B cell (primary cell): ENCODE data around the gene ATP8A2. TPM values are rescaled to one million over a fixed set of nuclear protein-coding genes. Genes with fewer than 3 reads are reported as not detected.

Source experiments
- ATAC-seq: fragments of 200-7000 bp; cut with Tn5 transposase; one replicate; pipeline ENCODE4 v1.10.0; 2021; ENCODE audit warnings: low read depth, mild to moderate bottlenecking, moderate number of reproducible peaks, moderate library complexity
- CTCF ChIA-PET: fragments of 350-600 bp; sonication (Branson Sonifier 250); formaldehyde crosslinking; loops from one replicate; lab custom pipeline; 2021; ENCODE audit warnings: antibody characterized with exemption, inconsistent platforms; lab: Charles Lee
- POLR2A ChIA-PET: fragments of 350-600 bp; sonication (Branson Sonifier 250); formaldehyde crosslinking; loops from one replicate; lab custom pipeline; 2021; ENCODE audit warnings: antibody characterized with exemption; lab: Charles Lee
- DNase-seq: peaks from one replicate; pipeline ENCODE4 v3.0.0; 2013
- H2AFZ ChIP-seq: 2 replicates; pipeline ENCODE4 v1.6.1; 2012; ENCODE audit warnings: mild to moderate bottlenecking, low read depth, low read length; ENCODE audit not compliant: insufficient read depth, poor library complexity, severe bottlenecking
- H3K27ac ChIP-seq, 2 donors: 1 replicate in 1 of 2; 2 replicates in 1 of 2; pipeline ENCODE4 v1.5.1; 2012 to 2013; ENCODE audit warnings: low read length in 2 of 2, mild to moderate bottlenecking in 2 of 2, moderate library complexity in 1 of 2
- H3K27me3 ChIP-seq, 4 experiments: fragments of 200-600 bp in 1 of 4; sonication (generic) in 1 of 4; replicated peaks in 1 of 4; 1 replicate in 2 of 4; 2 replicates in 2 of 4; pipeline versions ENCODE4 v1.6.1 to v1.7.0; 2013 to 2016; ENCODE audit warnings: low read length in 3 of 4, mild to moderate bottlenecking in 2 of 4, mixed read lengths in 1 of 4, moderate library complexity in 1 of 4; ENCODE audit not compliant: insufficient read depth in 4 of 4, control insufficient read depth in 3 of 4; ENCODE audit errors: control extremely low read depth in 1 of 4
- H3K36me3 ChIP-seq, 2 experiments: replicated peaks in 1 of 2; 1 replicate in 1 of 2; 2 replicates in 1 of 2; pipeline versions ENCODE4 v1.6.1 to v1.7.1; 2013; ENCODE audit warnings: low read length in 1 of 2; ENCODE audit not compliant: insufficient read depth in 2 of 2, control insufficient read depth in 1 of 2; ENCODE audit errors: control extremely low read depth in 1 of 2, extremely low read depth in 1 of 2
- H3K4me1 ChIP-seq, 2 donors: fragments of 200-600 bp in 1 of 2; sonication (generic) in 1 of 2; 1 replicate in 1 of 2; 2 replicates in 1 of 2; pipeline versions ENCODE4 v1.5.1 to v1.6.1; 2013 to 2017; ENCODE audit warnings: low read length in 2 of 2; ENCODE audit not compliant: control insufficient read depth in 2 of 2, insufficient read depth in 2 of 2
- H3K4me2 ChIP-seq: replicated peaks from 2 replicates; pipeline ENCODE3; 2012; ENCODE audit warnings: mild to moderate bottlenecking, low read depth, low read length; ENCODE audit not compliant: poor library complexity, severe bottlenecking
- H3K4me3 ChIP-seq, 5 experiments: fragments of 200-600 bp in 1 of 5; sonication (generic) in 1 of 5; 1 replicate in 3 of 5; 2 replicates in 2 of 5; pipeline versions ENCODE4 v1.5.1 to v1.7.0; 2011 to 2016; ENCODE audit warnings: low read length in 4 of 5, mild to moderate bottlenecking in 4 of 5, low read depth in 2 of 5, control low read depth in 1 of 5, moderate library complexity in 1 of 5; ENCODE audit not compliant: insufficient read depth in 1 of 5; ENCODE audit errors: control extremely low read depth in 1 of 5, extremely low read depth in 1 of 5
- H3K79me2 ChIP-seq: fragments of 200-600 bp; sonication (generic); one replicate; pipeline ENCODE4 v1.6.0; 2016; ENCODE audit warnings: low read length; ENCODE audit not compliant: control insufficient read depth, insufficient read depth
- H3K9ac ChIP-seq: fragments of 200-600 bp; sonication (generic); 2 replicates; pipeline ENCODE4 v1.6.1; 2017; ENCODE audit warnings: mild to moderate bottlenecking, low read length, moderate library complexity
- H3K9me3 ChIP-seq, 3 donors: one replicate each; pipeline versions ENCODE4 v1.6.1 to v1.7.1; 2013; ENCODE audit warnings: low read length in 2 of 3; ENCODE audit not compliant: control insufficient read depth in 2 of 3, insufficient read depth in 1 of 3; ENCODE audit errors: control extremely low read depth in 1 of 3
- H4K20me1 ChIP-seq: 2 replicates; pipeline ENCODE4 v1.6.0; 2012; ENCODE audit warnings: mild to moderate bottlenecking, low read length; ENCODE audit not compliant: insufficient read depth, control insufficient read depth, poor library complexity, severe bottlenecking
- H3K27ac Mint-ChIP-seq: one replicate; pipeline ENCODE4 v1.8.0; 2021; ENCODE audit warnings: mixed read lengths
- H3K27me3 Mint-ChIP-seq: one replicate; pipeline ENCODE4 v1.8.0; 2021; ENCODE audit warnings: mixed read lengths
- H3K4me1 Mint-ChIP-seq: one replicate; pipeline ENCODE4 v1.8.0; 2021; ENCODE audit warnings: mixed read lengths
- H3K4me3 Mint-ChIP-seq: one replicate; pipeline ENCODE4 v1.8.0; 2021; ENCODE audit warnings: mixed read lengths
- H3K9me3 Mint-ChIP-seq: one replicate; pipeline ENCODE4 v1.8.0; 2022; ENCODE audit warnings: mixed read lengths; ENCODE audit not compliant: insufficient read depth
- EZH2 ChIP-seq: IDR thresholded peaks from 2 replicates; pipeline ENCODE4 v1.6.1; 2012; ENCODE audit warnings: borderline replicate concordance, low read depth, mild to moderate bottlenecking, moderate library complexity, low read length; ENCODE audit not compliant: insufficient read depth, poor library complexity, severe bottlenecking
- WGBS: methylation state at CpG from one replicate; pipeline ENCODE4 v1.1.5; 2013; ENCODE audit warnings: missing lambda C conversion rate; ENCODE audit not compliant: insufficient coverage; 5-methylcytosine and 5-hydroxymethylcytosine counted together
- intact Hi-C: fragments of 100-400 bp; cut with micrococcal nuclease; formaldehyde crosslinking; loops from one replicate; pipeline ENCODE4 v1.10.0; 2022
- polyA plus RNA-seq: library from polyadenylated mRNA; depleted of rRNA; stranded (reverse); fragments of >200 nt; gene quantifications from 2 replicates; pipeline ENCODE4 v1.2.3, GENCODE V29; 2012
- total RNA-seq, 2 donors: library from RNA; stranded (reverse); fragments of 120-200 nt in 1 of 2; gene quantifications; 1 replicate in 1 of 2; 2 replicates in 1 of 2; pipeline versions ENCODE4 v1.2.3 to v1.2.4, GENCODE V29; 2013 to 2022
- TF ChIP-seq, protein P1 (sequence below): fragments of 200-600 bp; IDR thresholded peaks from one replicate; pipeline ENCODE4 v1.8.0; 2022; ENCODE audit warnings: antibody characterized with exemption, mild to moderate bottlenecking

Gene ATP8A2
- total and polyA plus RNA-seq, 2 donors (not counting 1 experiment from before 2014, with no cell fraction given): not detected

DNA sequence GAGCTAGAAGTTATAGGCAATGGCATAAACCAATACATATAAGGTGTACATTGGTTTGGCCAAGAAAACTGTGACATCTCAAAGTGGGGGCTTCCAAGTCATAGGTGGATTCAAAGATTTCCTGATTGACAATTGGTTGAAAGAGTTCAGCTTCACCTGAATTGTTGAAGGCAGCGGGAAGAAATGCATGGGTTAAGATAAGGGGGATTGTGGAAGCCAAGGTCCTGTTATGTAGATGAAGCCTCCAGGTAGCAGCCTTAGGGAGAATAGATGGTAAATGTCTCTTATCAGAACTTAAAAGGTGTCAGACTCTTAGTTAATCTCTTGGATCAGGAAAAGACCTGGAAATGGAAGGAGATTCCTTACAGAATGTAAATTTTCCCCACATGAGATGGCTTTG, 26.0 kb downstream of the ATP8A2 start:
- no peak overlapping the region for H3K27ac ChIP-seq
- no peak overlapping the region for H2AFZ ChIP-seq
- no peak overlapping the region for H3K9ac ChIP-seq
- intact Hi-C loops: no loop called here
- no peaks in the 10 kb centered on the region for H3K79me2 ChIP-seq
- peaks cover 0 to 8% (median 0%) of the 10 kb centered on the region in 4 experiments for H3K27me3 ChIP-seq
- TF ChIP-seq EZH2: no peak
- TF ChIP-seq, protein P1, sequence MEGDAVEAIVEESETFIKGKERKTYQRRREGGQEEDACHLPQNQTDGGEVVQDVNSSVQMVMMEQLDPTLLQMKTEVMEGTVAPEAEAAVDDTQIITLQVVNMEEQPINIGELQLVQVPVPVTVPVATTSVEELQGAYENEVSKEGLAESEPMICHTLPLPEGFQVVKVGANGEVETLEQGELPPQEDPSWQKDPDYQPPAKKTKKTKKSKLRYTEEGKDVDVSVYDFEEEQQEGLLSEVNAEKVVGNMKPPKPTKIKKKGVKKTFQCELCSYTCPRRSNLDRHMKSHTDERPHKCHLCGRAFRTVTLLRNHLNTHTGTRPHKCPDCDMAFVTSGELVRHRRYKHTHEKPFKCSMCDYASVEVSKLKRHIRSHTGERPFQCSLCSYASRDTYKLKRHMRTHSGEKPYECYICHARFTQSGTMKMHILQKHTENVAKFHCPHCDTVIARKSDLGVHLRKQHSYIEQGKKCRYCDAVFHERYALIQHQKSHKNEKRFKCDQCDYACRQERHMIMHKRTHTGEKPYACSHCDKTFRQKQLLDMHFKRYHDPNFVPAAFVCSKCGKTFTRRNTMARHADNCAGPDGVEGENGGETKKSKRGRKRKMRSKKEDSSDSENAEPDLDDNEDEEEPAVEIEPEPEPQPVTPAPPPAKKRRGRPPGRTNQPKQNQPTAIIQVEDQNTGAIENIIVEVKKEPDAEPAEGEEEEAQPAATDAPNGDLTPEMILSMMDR: no peak
- ChIA-PET CTCF (no interaction called here), POLR2A (no interaction called here)
- no peaks in the 10 kb centered on the region for H3K4me1 Mint-ChIP-seq
- H3K4me2 ChIP-seq: no peak overlapping the region
- H3K27ac Mint-ChIP-seq: no peak overlapping the region
- peaks cover 0 to 3% (median 0%) of the 10 kb centered on the region in 3 donors for H3K9me3 ChIP-seq
- no peak overlapping the region for H3K4me3 ChIP-seq
- peaks cover 4% of the 10 kb centered on the region for H3K9me3 Mint-ChIP-seq
- no peaks in the 10 kb centered on the region for H3K36me3 ChIP-seq
- WGBS: 100% methylated on average over 1 of the region's 1 CpG
- no peaks in the 10 kb centered on the region for H4K20me1 ChIP-seq
- DNase-seq (no peak), ATAC-seq (no peak)
- no peaks in the 10 kb centered on the region for H3K4me1 ChIP-seq
- peaks cover 18% of the 10 kb centered on the region for H3K27me3 Mint-ChIP-seq
- no peak overlapping the region for H3K4me3 Mint-ChIP-seq

- Histone ChIP-seq H4K20me1 (no peaks in the 10 kb centered on the region), H3K9ac (no peak overlapping the region), H3K27ac (no peak overlapping the region), H3K79me2 (no peaks in the 10 kb centered on the region), H3K4me1 (no peaks in the 10 kb centered on the region), H3K4me2 (no peak overlapping the region), H3K36me3 (no peaks in the 10 kb centered on the region), H2AFZ (no peak overlapping the region), H3K27me3 (peaks cover 0 to 16% (median 0%) of the 10 kb centered on the region in 4 experiments), H3K9me3 (peaks cover 0 to 3% (median 0%) of the 10 kb centered on the region in 3 donors), H3K4me3 (no peak overlapping the region)
- intact Hi-C loops: no loop called here
- ATAC-seq: no peak
- WGBS: no CpG with 5 or more reads among the region's 6 CpGs
- H3K27me3 Mint-ChIP-seq: peaks cover 26% of the 10 kb centered on the region
- no peak overlapping the region for H3K27ac Mint-ChIP-seq
- no peak overlapping the region for H3K4me3 Mint-ChIP-seq
- no peaks in the 10 kb centered on the region for H3K9me3 Mint-ChIP-seq
- ChIA-PET POLR2A (no interaction called here), CTCF (no interaction called here)
- TF ChIP-seq, protein P1: no peak
- no peak for TF ChIP-seq EZH2
- H3K4me1 Mint-ChIP-seq: no peaks in the 10 kb centered on the region
- DNase-seq: no peak
Observed at GRCh38 chr13:25400925-25401324, 29.2 kb downstream of the ATP8A2 start.
